PC-3 (cell line): ENCODE data around the gene GMPPB. TPM values are rescaled to one million over a fixed set of nuclear protein-coding genes. Genes with fewer than 3 reads are reported as not detected.

Experiments used
- ATAC-seq: fragments of 200-7000 bp; cut with Tn5 transposase; 2 replicates; pipeline ENCODE4 v1.9.1; 2020; ENCODE audit warnings: mild to moderate bottlenecking, moderate library complexity
- BruUV-seq: library from RNA; stranded (reverse); fragments of 400-500 nt; replicated peaks from 2 replicates; lab custom pipeline; 2021; lab: Mats Ljungman, UMichigan
- CTCF ChIA-PET: fragments of 300-600 bp; sonication (Branson Sonifier 250); formaldehyde crosslinking; loops from one replicate; lab custom pipeline; 2022; ENCODE audit warnings: antibody characterized with exemption; lab: Charles Lee
- POLR2A ChIA-PET: fragments of 300-600 bp; sonication (Branson Sonifier 250); formaldehyde crosslinking; loops from one replicate; lab custom pipeline; 2022; ENCODE audit warnings: antibody characterized with exemption; ENCODE audit not compliant: unreplicated experiment; lab: Charles Lee
- DNase-seq: peaks from one replicate; pipeline ENCODE4 v3.0.0-alpha.2; 2015
- H2AFZ ChIP-seq: fragments of 300-600 bp; sonication (generic); 2 replicates; pipeline ENCODE4 v1.6.0; 2016; ENCODE audit warnings: antibody characterized with exemption, low read length
- H3F3A ChIP-seq: fragments of 300-600 bp; sonication (generic); one replicate; pipeline ENCODE4 v1.6.0; 2017; ENCODE audit warnings: antibody characterized with exemption, low read length, control low read depth, mild to moderate bottlenecking; ENCODE audit not compliant: unreplicated experiment
- H3K27ac ChIP-seq: fragments of 300-600 bp; sonication (generic); 2 replicates; pipeline ENCODE4 v1.5.1; 2016; ENCODE audit warnings: mild to moderate bottlenecking, low read length
- H3K27me3 ChIP-seq: fragments of 300-600 bp; sonication (generic); 2 replicates; pipeline ENCODE4 v1.6.1; 2016; ENCODE audit warnings: low read length, mixed read lengths
- H3K36me3 ChIP-seq: fragments of 300-600 bp; sonication (generic); 2 replicates; pipeline ENCODE4 v1.6.1; 2016; ENCODE audit warnings: low read depth, mixed run types, low read length, mixed read lengths
- H3K4me1 ChIP-seq: fragments of 300-600 bp; sonication (generic); 2 replicates; pipeline ENCODE4 v1.5.1; 2016; ENCODE audit warnings: low read length; ENCODE audit not compliant: insufficient read depth
- H3K4me2 ChIP-seq: fragments of 300-600 bp; sonication (generic); 2 replicates; pipeline ENCODE4 v1.6.0; 2016; ENCODE audit warnings: low read length
- H3K4me3 ChIP-seq: fragments of 300-600 bp; sonication (generic); 2 replicates; pipeline ENCODE4 v1.5.1; 2016; ENCODE audit warnings: mild to moderate bottlenecking, low read length, mixed read lengths
- H3K79me2 ChIP-seq: fragments of 300-600 bp; sonication (generic); 2 replicates; pipeline ENCODE4 v1.6.1; 2017; ENCODE audit warnings: low read length, mixed read lengths
- H3K9ac ChIP-seq: fragments of 300-600 bp; sonication (generic); 2 replicates; pipeline ENCODE4 v1.6.0; 2016; ENCODE audit warnings: mild to moderate bottlenecking, low read length
- H3K9me2 ChIP-seq: fragments of 300-600 bp; sonication (generic); replicated peaks from 2 replicates; pipeline ENCODE4 v1.6.1; 2016; ENCODE audit warnings: mixed run types, low read length, mixed read lengths
- H3K9me3 ChIP-seq: fragments of 300-600 bp; sonication (generic); 2 replicates; pipeline ENCODE4 v1.6.1; 2016; ENCODE audit warnings: low read length, mixed read lengths
- H4K20me1 ChIP-seq: fragments of 300-600 bp; sonication (generic); 2 replicates; pipeline ENCODE4 v1.6.1; 2016; ENCODE audit warnings: low read length, mixed read lengths
- EZH2 ChIP-seq: fragments of 300-600 bp; sonication (generic); IDR thresholded peaks from one replicate; pipeline ENCODE4 v1.6.1; 2017; ENCODE audit warnings: antibody characterized with exemption, mild to moderate bottlenecking, low read length; ENCODE audit not compliant: unreplicated experiment
- EZH2phosphoT487 ChIP-seq: fragments of 300-600 bp; sonication (generic); IDR thresholded peaks from 2 replicates; pipeline ENCODE4 v1.6.1; 2018; ENCODE audit warnings: mild to moderate bottlenecking, antibody characterized with exemption, low read length, borderline replicate concordance
- intact Hi-C: fragments of 100-400 bp; cut with micrococcal nuclease; formaldehyde crosslinking; loops from 2 replicates; pipeline ENCODE4 v1.9.0; 2023
- total RNA-seq: library from RNA; depleted of rRNA; stranded (reverse); fragments of >200 nt; gene quantifications from 2 replicates; pipeline ENCODE4 v1.2.3, GENCODE V29; 2014
- TF ChIP-seq, protein P1 (sequence below): fragments of 300-600 bp; sonication (generic); conservative IDR thresholded peaks from 2 replicates; pipeline ENCODE4 v1.5.1; 2017; ENCODE audit warnings: antibody characterized with exemption, low read depth, mild to moderate bottlenecking, low read length

Gene GMPPB
- total RNA-seq, 1 experiment from 2014 or later = 69.5 TPM

DNA sequence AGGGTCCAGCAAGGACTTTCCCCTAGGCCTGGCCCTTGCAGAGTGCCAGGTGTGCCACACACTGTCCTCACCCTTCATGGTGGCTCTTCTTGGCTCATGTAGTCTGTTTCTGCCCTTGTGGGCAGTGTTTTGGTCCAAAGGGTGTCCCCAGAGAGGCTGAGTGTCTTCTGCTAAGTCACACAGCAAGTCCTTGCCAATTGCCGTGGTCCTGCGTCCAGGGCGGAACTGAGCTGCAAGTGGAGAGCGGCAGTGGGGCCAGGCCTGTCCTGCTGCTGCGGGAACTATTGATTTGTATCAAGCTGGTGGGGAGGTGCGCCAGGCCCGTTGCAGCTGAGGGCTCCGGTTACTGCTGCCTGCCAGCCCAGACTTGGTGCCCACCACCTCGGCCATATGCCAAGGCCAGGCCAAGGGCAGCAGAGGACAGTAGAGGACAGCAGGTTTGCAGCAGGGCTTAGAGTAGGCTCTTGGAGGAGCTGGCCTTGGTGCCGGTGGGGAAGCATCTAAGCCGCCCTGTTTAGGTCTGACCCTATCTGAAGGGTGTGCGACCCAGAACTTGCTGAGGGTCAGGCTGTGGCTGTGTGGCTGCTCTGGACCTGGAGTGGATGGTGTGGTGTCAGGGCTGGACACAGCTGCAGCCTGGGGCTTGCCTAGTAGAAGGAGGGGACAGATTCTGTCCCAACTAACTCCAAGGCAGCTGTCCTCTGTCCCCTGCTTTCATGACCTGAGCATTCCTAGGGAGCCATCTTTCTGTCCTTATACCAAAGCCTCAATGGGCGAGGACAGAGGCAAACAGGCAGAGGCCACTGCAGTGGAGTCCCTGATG lies 8.8 kb downstream of the GMPPB start:
- BruUV-seq = no TSS peak
- no peak for TF ChIP-seq EZH2phosphoT487
- no peak for TF ChIP-seq EZH2
- TF ChIP-seq, protein P1, sequence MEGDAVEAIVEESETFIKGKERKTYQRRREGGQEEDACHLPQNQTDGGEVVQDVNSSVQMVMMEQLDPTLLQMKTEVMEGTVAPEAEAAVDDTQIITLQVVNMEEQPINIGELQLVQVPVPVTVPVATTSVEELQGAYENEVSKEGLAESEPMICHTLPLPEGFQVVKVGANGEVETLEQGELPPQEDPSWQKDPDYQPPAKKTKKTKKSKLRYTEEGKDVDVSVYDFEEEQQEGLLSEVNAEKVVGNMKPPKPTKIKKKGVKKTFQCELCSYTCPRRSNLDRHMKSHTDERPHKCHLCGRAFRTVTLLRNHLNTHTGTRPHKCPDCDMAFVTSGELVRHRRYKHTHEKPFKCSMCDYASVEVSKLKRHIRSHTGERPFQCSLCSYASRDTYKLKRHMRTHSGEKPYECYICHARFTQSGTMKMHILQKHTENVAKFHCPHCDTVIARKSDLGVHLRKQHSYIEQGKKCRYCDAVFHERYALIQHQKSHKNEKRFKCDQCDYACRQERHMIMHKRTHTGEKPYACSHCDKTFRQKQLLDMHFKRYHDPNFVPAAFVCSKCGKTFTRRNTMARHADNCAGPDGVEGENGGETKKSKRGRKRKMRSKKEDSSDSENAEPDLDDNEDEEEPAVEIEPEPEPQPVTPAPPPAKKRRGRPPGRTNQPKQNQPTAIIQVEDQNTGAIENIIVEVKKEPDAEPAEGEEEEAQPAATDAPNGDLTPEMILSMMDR = no peak
- no peak for DNase-seq
- ChIA-PET CTCF (no interaction called here), POLR2A (no interaction called here)
- intact Hi-C loops = no loop called here
- Histone ChIP-seq H3K79me2 (no peaks in the 10 kb centered on the region), H3K4me1 (peaks cover 3% of the 10 kb centered on the region; the same call in 1 of the 2 replicates), H3F3A (no peaks in the 10 kb centered on the region), H3K4me3 (no peak overlapping the region), H4K20me1 (no peaks in the 10 kb centered on the region), H3K36me3 (no peaks in the 10 kb centered on the region), H2AFZ (no peak overlapping the region), H3K4me2 (no peak overlapping the region), H3K9me2 (no peaks in the 10 kb centered on the region), H3K9ac (no peak overlapping the region), H3K9me3 (no peaks in the 10 kb centered on the region), H3K27me3 (no peaks in the 10 kb centered on the region), H3K27ac (no peak overlapping the region)
- no peak for ATAC-seq

DNA sequence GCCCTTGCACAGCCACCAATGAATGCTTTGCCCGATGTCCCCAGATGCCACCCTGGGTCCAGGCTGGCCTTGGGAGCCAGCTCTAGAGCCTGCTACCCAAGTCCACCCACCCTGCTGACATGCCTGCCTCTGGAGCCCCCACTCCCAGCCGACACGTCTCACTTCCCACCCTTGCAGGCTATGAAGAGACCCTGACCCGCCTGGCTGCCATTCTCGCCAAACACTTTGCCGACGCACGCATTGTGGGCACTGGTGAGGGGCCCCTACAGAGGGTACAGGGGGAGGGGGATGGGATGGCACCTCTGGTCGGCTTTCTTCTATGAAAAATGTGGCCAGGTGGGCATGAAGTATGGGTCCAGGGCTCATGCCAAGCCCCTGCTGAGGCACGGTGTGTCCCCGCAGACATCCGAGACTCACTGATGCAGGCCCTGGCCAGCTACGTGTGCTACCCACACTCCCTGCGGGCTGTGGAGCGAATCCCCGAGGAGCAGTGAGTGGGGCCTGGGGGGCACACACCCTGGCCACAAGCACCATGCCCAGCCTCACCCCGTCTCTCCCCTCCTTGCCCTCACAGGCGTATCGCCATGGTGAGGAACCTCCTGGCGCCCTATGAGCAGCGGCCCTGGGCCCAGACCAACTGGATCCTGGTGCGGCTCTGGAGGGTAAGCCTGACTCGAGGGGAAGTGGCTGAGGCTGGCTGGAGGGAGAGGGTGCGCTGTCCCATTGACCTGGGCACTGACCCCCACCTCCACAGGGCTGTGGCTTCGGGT lies 10.2 kb downstream of the GMPPB start:
- no peak for DNase-seq
- Histone ChIP-seq H3K36me3 (no peaks in the 10 kb centered on the region), H4K20me1 (no peaks in the 10 kb centered on the region), H2AFZ (no peak overlapping the region), H3K9ac (no peak overlapping the region), H3K9me3 (no peaks in the 10 kb centered on the region), H3K9me2 (no peaks in the 10 kb centered on the region), H3K4me2 (no peak overlapping the region), H3K4me3 (no peak overlapping the region), H3K79me2 (no peaks in the 10 kb centered on the region), H3F3A (no peaks in the 10 kb centered on the region), H3K27me3 (no peaks in the 10 kb centered on the region), H3K4me1 (no peaks in the 10 kb centered on the region), H3K27ac (no peak overlapping the region)
- BruUV-seq = no TSS peak
- TF ChIP-seq, protein P1 = no peak
- no peak for TF ChIP-seq EZH2phosphoT487
- TF ChIP-seq EZH2 = no peak
- POLR2A ChIA-PET = no interaction called here
- intact Hi-C loops = no loop called here
- ATAC-seq = no peak
- CTCF ChIA-PET = no interaction called here
